Activated T-cell treated with anti-CD3 and anti-CD28 coated beads for 24 hours (primary cell): Measurements from ENCODE around the gene RAPGEF6.
"Not testable (repeated sequence)": the region's sequence is repeated elsewhere in the genome, so short reads cannot be mapped to it uniquely, and the experiment has no call there.

ENCODE experiments used
- DNase-seq: peaks from one replicate; pipeline ENCODE4 v3.0.0-alpha.2; 2020; ENCODE audit warnings: low read depth

Gene RAPGEF6, protein sequence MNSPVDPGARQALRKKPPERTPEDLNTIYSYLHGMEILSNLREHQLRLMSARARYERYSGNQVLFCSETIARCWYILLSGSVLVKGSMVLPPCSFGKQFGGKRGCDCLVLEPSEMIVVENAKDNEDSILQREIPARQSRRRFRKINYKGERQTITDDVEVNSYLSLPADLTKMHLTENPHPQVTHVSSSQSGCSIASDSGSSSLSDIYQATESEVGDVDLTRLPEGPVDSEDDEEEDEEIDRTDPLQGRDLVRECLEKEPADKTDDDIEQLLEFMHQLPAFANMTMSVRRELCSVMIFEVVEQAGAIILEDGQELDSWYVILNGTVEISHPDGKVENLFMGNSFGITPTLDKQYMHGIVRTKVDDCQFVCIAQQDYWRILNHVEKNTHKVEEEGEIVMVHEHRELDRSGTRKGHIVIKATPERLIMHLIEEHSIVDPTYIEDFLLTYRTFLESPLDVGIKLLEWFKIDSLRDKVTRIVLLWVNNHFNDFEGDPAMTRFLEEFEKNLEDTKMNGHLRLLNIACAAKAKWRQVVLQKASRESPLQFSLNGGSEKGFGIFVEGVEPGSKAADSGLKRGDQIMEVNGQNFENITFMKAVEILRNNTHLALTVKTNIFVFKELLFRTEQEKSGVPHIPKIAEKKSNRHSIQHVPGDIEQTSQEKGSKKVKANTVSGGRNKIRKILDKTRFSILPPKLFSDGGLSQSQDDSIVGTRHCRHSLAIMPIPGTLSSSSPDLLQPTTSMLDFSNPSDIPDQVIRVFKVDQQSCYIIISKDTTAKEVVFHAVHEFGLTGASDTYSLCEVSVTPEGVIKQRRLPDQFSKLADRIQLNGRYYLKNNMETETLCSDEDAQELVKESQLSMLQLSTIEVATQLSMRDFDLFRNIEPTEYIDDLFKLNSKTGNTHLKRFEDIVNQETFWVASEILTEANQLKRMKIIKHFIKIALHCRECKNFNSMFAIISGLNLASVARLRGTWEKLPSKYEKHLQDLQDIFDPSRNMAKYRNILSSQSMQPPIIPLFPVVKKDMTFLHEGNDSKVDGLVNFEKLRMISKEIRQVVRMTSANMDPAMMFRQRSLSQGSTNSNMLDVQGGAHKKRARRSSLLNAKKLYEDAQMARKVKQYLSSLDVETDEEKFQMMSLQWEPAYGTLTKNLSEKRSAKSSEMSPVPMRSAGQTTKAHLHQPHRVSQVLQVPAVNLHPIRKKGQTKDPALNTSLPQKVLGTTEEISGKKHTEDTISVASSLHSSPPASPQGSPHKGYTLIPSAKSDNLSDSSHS (N-terminal part only)

DNA sequence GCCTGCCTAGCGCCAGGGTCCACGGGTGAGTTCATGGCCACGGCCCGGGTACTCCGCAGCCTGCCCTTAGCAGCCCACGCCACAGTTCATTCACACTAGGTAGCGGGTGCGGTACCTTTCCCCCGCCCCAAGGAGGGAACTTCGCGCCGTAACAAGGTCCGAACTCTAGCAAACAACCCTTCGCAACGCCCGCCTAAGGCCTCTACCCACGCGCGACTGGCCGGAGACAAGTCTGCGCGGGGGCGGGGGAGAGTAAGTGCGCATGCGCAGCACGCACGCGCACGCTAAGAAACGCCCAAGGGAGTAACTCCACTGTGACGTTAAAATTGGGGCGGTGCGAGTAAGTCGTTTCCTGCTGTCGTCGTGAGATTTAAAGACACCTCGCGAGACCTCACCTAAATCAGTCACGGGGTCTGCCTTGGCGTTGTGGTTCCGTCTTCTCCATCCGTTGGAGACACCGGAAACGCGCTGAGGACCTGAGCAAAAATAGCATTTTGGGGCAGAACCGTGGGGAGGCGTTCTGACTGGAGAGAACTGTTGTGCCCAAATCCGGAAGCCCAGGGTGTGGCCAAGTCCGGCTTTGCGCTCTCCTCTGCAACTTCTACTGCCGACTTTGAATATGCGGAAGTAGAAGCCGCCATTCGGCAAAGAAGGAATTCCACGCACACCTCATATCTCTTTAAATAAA, at the start of gene RAPGEF6:
Gene RAPGEF6, minus strand, starts transcription at position 234 of the 688 bp plus-strand sequence. Its CDS starts 199 bp downstream, at position 35.
- DNase-seq, result peak; percentile 97

DNA sequence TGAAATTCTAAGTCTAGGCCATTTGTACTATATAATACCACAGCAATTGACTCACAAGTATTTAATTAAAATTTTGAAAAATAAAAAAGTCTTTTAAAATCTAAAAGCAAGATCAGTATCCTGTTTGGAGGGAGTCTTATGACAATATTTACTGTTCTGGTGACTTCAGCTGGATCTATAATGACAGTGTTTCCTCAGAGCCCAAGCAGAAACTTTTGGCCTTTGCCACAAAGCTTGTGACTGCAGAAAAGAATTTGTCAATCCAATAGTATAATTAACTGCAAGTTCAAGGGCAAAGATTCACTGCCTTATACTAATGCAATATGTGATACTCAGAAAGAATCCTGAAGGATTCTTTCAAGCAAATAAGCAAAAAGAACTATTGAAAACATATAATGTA, 49.6 kb upstream of the RAPGEF6 start:
- no peak for DNase-seq

DNA sequence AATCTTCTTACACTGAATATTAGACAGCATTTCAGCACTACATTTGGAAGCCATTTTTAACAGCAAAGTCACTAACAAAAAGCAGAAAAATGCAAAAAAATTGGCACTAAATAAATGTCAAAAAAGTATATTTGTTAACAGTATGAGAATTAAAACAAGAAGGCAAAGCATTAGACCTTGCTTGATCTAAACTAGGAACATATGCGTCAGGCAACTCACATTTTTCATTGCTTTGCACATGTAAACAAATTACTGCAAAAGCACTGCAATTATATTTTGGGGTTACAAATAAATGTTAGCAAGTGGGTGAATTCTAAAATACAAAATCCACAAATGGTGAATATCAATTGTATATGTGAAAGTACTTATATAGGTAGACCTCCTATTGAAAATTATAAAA, 49.0 kb upstream of the RAPGEF6 start:
- no peak for DNase-seq

DNA sequence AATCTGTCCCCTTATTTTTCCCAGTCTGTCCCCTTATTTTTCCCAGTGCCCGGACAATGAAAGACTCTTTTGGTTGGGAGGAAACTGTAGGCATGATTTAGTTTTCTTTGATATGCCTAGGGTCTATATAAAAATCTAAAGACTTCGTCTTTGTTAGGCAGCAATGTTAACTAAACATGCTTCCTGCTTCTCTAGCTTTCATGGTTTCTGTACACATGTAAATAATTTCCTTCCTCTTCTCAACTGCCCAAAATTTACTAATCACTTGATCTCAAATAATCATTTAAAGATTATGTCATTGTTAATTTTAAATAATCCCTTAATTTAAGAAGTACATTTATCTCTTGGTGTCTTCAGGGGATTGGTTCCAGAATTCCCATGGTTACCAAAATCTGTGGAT, 47.8 kb upstream of the RAPGEF6 start:
- no peak for DNase-seq

DNA sequence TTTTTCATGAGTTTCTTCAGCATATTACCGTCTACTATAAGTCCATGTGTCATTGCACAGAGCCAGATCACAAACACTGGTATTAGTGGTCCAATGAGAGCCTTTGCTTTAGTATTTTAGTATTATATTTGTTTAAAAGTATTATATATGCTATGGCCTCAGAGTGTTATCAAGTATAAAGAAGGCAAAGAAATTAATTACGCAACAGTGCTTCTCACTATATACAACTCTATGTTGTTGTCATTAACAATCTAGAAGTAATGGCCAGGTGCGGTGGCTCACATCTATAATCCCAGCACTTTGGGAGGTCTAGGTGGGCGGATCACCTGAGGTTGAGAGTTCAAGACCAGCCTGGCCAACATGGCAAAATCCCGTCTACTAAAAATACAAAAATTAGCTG, 47.1 kb upstream of the RAPGEF6 start:
- DNase-seq, result no peak

DNA sequence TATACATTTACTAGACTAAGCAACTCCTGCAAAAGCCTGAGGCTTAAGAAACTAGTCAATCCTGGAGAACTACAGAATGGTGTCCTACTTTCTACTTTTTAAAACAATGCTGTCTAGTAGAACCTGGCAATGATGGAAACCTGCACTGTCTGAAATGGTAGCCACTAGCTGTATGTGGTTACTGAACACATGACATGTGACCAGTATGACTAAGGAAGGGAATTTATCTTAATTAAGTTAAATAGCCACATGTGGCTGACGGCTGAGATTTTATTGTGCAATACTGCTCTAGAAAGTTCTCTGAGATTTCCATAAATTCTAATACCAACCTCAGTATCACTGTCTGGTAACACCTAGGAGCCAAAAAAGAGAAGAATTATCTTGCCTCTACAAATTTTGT, 44.9 kb upstream of the RAPGEF6 start:
- no peak for DNase-seq

DNA sequence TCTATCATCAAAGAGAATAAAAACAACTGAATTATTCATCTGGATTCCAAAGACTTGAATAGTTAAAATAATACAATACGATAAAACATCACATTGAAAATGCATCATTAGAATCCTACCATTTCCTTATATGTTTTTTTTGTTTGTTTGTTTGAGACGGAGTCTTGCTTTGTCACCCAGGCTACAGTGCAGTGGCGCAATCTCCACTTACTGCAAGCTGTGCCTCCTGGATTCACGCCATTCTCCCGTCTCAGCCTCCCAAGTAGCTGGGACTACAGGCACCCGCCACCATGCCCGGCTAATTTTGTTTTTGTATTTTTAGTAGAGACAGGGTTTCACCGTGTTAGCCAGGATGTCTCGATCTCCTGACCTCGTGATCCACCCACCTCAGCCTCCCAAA, 43.2 kb upstream of the RAPGEF6 start:
- not testable (repeated sequence) for DNase-seq

DNA sequence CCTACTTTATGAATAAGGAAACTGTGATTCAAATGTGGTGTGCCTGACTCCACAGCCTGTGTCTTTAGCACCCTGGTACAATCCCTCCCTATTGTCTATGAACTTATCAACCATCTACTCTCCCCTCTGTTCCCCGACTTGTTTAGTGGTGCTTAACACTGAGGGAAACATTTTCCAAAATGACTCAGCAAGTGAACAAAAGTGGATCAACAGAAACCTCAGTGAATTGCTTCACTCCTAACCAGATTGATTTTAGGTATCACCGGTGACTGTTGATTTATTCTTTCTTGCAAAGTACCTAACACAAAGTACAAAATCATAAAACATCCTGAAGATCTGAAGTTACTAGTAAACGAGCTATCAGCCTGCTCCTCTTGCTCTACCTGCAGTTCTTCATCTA, 42.1 kb upstream of the RAPGEF6 start:
- DNase-seq, result no peak

DNA sequence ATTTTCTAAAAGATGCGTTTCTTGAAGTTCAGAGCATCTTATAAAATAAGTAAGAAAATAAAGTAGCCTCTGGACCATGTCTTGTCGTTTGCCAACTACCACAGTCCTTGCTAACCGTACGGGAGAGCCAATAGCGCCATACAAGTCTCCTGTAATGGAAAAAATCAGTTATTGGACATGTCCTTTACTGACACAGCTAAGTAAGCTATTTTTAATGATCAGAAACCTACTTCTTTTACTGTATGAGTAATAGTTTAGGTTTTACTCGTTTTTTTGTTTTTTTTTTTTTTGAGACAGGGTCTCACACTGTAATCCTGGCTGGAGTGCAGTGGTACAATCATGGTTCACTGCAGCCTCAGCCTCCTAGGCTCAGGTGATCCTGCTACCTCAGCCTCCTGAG, 37.7 kb upstream of the RAPGEF6 start:
- no peak for DNase-seq

DNA sequence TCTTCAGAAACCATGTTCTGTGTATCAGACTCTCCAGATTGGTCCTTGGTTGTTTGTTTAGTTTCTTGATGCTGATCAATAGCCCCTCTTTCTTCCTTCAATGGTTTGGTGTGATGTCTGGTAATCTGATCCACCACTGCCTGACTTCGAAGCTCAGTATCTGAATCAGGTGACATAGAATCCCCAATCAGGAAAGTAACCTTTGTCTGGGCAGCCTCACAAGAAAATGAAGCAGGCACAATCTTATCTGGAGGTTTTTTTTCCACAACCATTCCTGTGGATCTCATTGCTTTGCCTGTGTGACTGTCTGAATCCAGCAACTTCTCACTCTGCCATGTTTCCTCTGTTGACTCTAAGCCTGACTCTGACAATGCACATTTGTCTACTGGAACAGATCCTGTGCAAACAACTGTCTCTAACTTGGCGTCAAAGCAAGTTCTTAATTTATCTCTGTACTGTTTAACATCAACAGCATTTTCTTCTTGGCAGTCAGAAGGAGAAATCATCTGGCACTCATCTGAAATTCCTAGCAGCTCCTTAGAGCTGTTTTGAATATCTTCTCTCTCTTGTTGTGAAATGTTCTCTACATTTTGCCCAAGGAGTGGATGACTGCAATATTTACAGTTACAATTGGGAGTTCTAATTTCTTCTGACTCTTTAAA, 37.1 kb upstream of the RAPGEF6 start:
- DNase-seq, result no peak

DNA sequence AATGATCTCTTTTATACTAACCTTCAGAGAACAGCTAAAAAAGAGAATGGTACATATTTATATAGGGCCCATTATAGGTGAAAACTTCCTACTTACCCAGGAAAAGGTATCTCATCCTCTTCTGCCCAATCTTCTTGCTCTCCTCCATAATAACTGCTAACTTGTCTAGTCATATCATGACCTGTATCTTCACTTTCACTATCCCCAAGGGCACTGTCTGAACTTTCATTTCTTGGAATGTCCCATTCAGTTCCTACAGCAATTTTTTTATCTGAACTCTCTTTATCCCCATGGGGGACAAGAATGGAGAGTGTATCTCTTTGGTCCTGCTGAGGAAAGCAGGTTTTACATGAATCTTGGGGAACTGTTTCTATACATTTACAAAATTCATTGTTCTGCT, 36.4 kb upstream of the RAPGEF6 start:
- DNase-seq, result no peak

DNA sequence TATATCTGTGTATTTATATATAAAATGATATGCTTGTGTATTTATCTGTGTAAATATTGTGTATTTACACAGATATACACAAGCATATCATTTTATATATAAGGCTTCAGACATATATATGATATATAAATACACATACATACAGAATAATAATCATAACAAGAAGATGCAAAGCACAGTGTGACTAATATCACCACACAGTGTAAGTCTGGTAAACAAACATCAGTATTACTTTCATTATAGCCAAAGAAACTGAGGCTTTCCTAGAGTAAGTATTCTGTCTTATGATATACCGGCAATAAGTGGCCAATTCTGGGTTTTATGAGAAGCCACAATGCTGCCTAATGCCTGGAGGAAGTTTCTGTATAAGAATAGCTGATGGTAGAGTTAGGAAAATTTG, 29.9 kb upstream of the RAPGEF6 start:
- DNase-seq, result no peak

DNA sequence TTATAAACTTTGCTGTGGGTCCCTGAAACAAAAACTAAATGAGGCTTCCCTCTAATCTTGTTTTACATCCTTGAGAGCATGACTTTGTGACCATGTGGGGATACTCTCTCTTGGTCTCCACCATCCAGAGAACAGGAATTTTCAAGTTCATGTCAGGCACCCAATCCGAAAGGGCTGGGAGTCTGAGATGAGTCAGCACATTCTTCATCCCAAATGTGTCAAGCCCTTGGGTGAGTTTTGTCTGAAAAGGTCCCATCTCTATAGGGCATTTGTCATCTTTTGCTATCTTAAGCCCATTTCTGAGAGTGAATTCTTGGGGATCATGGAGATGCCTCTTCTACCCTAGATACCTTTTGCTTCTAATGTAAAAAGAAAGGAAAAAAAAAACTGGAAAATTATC, 26.9 kb upstream of the RAPGEF6 start:
- no peak for DNase-seq

DNA sequence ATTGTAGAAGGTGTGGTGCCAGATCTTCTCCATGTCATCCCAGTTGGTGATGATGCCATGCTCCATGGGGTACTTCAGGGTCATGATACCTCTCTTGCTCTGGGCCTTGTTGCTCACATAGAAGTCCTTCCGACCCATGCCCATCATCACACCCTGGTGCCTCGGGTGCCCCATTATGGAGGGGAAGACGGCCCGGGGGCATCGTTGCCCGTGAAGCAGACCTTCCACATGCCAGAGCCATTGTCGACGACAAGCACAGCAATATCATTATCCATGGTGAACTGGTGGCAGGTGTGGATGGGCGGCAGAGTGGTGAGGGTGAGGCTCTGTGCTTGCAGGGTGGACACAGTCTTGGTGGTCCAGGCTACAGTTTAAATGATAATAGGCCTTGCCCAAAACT, 24.8 kb upstream of the RAPGEF6 start:
- DNase-seq, result no peak

DNA sequence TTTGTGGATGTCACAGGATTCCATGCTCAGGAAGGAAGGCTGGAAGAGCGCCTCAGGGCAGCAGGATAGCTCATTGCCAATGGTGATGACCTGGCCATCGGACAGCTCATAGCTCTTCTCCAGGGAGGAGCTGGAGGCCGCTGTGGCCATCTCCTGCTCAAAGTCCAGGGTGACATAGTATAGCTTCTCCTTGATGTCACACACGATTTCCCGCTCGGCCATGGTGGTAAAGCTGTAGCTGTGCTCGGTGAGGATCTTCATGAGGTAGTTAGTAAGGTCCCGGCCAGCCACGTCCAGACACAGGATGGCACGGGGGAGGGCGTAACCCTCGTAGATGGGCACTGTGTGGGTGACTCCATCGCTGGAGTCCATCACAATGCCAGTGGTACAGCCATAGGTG, 24.3 kb upstream of the RAPGEF6 start:
- DNase-seq, result no peak

DNA sequence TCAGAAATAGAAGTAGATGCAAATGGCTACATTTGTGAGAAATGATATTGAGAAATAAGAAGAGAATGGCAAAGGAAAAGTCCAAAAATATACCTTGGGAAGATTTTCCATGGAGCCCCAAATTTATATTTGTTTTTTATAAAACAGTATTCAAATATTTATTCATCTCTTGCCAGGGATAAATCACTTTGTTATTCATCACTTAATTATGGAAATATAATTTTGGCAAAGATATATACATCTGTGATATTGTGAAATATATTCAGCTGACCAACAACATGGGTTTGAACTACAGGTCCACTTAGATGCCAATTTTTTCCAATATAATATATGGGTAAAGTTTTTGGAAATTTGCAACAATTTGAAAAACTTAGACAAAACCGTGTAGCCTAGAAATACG, 19.7 kb upstream of the RAPGEF6 start:
- DNase-seq, result no peak

DNA sequence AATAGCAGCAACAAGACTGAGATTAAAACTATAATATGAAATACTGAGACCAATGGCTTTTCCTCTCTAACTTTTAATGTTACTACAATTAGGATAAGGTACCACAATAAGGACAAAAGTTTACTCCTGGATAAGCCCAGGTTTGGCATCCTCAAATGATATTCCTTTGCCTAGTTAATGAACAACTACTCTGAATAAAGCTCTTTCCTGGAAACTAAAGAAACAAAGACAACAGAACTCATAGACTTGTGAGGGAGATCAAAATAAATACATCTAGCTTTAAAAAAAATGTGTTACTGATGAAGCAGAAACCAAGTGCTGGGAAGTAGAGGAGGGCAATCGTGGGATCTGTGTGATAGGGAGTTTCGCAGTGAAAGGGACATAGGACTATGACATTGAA, 19.3 kb upstream of the RAPGEF6 start:
- no peak for DNase-seq

DNA sequence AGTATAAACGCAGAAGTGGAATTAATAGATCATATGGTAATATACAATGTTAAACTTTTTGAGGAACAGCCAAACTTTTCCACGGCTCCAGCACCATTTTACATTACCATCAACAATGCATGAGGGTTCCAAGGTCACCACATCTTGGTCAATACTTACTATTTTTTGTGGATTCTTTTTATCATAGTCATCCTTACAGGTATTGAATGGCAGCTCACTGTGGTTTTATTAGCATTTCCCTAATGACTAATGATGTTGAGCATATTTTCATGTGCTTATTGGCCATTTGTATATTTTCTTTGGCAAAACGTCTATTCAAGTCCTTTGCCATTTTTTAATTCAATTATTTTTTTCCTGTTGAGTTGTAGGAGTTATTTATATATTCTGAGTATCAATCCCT, 14.1 kb upstream of the RAPGEF6 start:
- no peak for DNase-seq

DNA sequence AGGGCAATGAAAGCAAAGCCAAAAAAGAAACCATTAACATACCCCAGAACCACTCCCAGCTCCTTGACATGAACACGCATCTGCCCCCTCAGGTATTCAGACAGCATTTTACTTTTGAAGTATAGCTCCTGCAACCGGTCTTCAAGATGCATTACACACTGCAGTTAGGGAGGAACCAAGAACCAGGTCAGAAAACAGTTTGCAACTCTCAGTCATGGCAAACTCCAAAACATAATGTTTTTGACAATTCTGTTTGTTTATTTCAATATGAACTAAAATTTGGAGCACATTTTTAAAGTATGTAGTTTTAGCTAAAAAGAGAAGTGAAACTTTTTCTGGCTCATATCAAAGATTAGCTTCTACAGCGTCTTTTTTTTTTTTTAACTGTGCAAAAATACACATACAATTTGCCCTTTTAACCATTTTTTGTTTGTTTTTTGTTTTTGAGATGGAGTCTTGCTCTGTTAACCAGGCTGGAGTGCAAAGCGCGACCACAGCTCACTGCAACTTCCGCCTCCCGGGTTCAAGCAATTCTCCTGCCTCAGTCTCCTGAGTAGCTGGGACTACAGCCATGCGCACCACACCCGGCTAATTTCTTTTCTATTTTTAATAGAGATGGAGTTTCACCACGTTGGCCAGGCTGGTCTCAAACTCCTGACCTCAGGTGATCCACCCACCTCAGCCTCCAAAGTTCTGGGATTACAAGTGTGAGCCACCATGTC, 12.2 kb upstream of the RAPGEF6 start:
- no peak for DNase-seq

DNA sequence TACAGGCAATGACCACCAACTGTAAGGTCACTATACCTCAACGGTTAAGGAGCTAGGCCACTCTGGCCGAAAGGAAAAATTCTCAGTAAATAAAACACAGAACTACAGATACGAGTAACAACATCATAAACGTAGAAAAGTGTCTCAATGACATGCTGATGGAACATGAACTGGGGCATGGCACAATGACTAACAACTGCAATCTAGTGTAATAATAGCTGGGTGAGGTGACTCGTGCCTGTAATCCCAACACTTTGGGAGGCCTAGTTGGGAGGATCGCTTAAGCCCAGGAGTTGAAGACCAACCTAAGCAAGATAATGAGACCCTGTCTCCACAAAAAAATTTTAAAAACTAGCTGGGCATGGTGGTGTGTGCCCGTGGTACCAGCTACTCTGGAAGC, 9.8 kb upstream of the RAPGEF6 start:
- DNase-seq, result no peak

DNA sequence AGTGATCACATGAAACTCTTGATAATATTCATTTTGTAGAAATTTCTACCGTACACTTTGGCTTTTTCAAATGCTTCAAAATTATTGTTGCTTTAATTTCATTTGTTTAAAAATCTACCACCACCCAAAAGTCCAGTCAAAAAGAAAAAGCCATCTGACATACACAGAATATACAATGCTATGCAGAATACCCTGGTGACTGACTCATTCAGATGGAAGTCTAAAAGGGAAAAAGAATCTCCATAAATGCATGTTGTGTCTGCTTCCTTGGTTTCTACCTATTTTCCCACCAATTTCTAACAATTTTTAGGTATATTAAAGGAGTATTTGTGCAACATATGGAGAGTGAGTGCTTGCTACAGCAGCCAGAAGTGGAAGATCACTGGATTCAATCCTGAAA, 9.3 kb upstream of the RAPGEF6 start:
- no peak for DNase-seq
